Loucy (cell line): ENCODE measurements around the gene USPL1.

Source experiments
- H2AFZ ChIP-seq: fragments of 200-600 bp; sonication (generic); 2 replicates; pipeline ENCODE4 v1.6.0; 2016; ENCODE audit warnings: antibody characterized with exemption, mild to moderate bottlenecking, low read length, moderate library complexity
- H3F3A ChIP-seq: fragments of 200-600 bp; 2 replicates; pipeline ENCODE4 v1.6.0; 2016; ENCODE audit warnings: antibody characterized with exemption, low read depth, mild to moderate bottlenecking
- H3K27me3 ChIP-seq: fragments of 200-600 bp; sonication (generic); 2 replicates; pipeline ENCODE4 v1.6.1; 2014; ENCODE audit warnings: low read length, mild to moderate bottlenecking; ENCODE audit not compliant: insufficient read depth, poor library complexity, severe bottlenecking
- H3K36me3 ChIP-seq: fragments of 200-600 bp; sonication (generic); 2 replicates; pipeline ENCODE4 v1.6.1; 2016; ENCODE audit warnings: low read length; ENCODE audit not compliant: insufficient read depth
- H3K4me1 ChIP-seq: fragments of 200-600 bp; sonication (generic); 2 replicates; pipeline ENCODE4 v1.5.1; 2014; ENCODE audit warnings: low read length, mild to moderate bottlenecking; ENCODE audit not compliant: insufficient read depth, poor library complexity, severe bottlenecking
- H3K4me2 ChIP-seq: fragments of 200-600 bp; sonication (generic); 2 replicates; pipeline ENCODE4 v1.6.0; 2014; ENCODE audit warnings: antibody characterized with exemption, low read length, low read depth, mild to moderate bottlenecking; ENCODE audit not compliant: poor library complexity, severe bottlenecking
- H3K4me3 ChIP-seq: fragments of 200-600 bp; sonication (generic); 2 replicates; pipeline ENCODE4 v1.5.1; 2014; ENCODE audit warnings: low read length, mild to moderate bottlenecking, mixed read lengths; ENCODE audit not compliant: poor library complexity, severe bottlenecking
- H3K79me2 ChIP-seq: fragments of 200-600 bp; sonication (generic); 2 replicates; pipeline ENCODE4 v1.6.1; 2014; ENCODE audit warnings: low read length; ENCODE audit not compliant: insufficient read depth
- H3K9ac ChIP-seq: fragments of 200-600 bp; sonication (generic); 2 replicates; pipeline ENCODE4 v1.6.0; 2014; ENCODE audit warnings: mild to moderate bottlenecking, low read depth, low read length, moderate library complexity; ENCODE audit not compliant: poor library complexity, severe bottlenecking
- H3K9me2 ChIP-seq: fragments of 200-600 bp; sonication (generic); replicated peaks from 2 replicates; pipeline ENCODE4 v1.6.1; 2016; ENCODE audit warnings: low read depth, low read length, mixed read lengths
- H3K9me3 ChIP-seq: fragments of 200-600 bp; sonication (generic); 2 replicates; pipeline ENCODE4 v1.6.1; 2014; ENCODE audit warnings: mild to moderate bottlenecking, antibody characterized with exemption, low read length, low read depth; ENCODE audit not compliant: insufficient read depth
- H4K20me1 ChIP-seq: fragments of 200-600 bp; sonication (generic); 2 replicates; pipeline ENCODE4 v1.6.0; 2014; ENCODE audit warnings: antibody characterized with exemption, low read length, mild to moderate bottlenecking; ENCODE audit not compliant: insufficient read depth, poor library complexity, severe bottlenecking
- EZH2phosphoT487 ChIP-seq: fragments of 200-600 bp; IDR thresholded peaks from 2 replicates; pipeline ENCODE4 v1.6.1; 2018; ENCODE audit warnings: antibody characterized with exemption, mild to moderate bottlenecking, moderate library complexity, borderline replicate concordance
- TF ChIP-seq, protein P1 (sequence below): fragments of 200-600 bp; sonication (generic); conservative IDR thresholded peaks from 2 replicates; pipeline ENCODE4 v1.5.1; 2014; ENCODE audit warnings: mild to moderate bottlenecking, antibody characterized with exemption, low read length

Gene USPL1

DNA sequence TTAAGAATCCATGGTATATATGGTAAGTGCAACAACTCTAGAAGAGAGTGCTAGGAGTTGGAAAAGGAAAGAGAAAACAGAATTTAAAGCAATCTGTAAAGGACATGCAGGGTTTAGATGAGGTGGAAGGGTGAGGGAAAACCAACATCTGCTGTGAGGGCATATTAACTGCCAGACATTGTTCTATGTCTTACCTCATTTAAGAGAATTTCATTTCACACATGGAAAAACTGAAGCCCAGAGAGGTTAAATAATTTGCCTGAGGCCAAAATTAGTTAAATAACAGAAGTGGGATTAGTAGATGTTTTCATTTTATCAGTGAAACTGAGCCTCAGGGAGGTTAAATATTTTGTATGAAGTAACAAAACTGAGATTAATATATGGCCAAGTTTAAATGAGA lies 7.4 kb upstream of the USPL1 start:
- Histone ChIP-seq H3K36me3 (no peaks in the 10 kb centered on the region), H3K4me3 (no peak overlapping the region), H3K79me2 (peaks cover 13% of the 10 kb centered on the region), H3K4me1 (peaks cover 13% of the 10 kb centered on the region), H3K27me3 (no peaks in the 10 kb centered on the region), H3K9ac (no peak overlapping the region), H3K9me2 (no peaks in the 10 kb centered on the region), H3K9me3 (no peaks in the 10 kb centered on the region), H3K4me2 (no peak overlapping the region), H4K20me1 (no peaks in the 10 kb centered on the region), H2AFZ (no peak overlapping the region), H3F3A (no peaks in the 10 kb centered on the region)
- no peak for TF ChIP-seq EZH2phosphoT487
- TF ChIP-seq, protein P1, sequence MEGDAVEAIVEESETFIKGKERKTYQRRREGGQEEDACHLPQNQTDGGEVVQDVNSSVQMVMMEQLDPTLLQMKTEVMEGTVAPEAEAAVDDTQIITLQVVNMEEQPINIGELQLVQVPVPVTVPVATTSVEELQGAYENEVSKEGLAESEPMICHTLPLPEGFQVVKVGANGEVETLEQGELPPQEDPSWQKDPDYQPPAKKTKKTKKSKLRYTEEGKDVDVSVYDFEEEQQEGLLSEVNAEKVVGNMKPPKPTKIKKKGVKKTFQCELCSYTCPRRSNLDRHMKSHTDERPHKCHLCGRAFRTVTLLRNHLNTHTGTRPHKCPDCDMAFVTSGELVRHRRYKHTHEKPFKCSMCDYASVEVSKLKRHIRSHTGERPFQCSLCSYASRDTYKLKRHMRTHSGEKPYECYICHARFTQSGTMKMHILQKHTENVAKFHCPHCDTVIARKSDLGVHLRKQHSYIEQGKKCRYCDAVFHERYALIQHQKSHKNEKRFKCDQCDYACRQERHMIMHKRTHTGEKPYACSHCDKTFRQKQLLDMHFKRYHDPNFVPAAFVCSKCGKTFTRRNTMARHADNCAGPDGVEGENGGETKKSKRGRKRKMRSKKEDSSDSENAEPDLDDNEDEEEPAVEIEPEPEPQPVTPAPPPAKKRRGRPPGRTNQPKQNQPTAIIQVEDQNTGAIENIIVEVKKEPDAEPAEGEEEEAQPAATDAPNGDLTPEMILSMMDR, result no peak

DNA sequence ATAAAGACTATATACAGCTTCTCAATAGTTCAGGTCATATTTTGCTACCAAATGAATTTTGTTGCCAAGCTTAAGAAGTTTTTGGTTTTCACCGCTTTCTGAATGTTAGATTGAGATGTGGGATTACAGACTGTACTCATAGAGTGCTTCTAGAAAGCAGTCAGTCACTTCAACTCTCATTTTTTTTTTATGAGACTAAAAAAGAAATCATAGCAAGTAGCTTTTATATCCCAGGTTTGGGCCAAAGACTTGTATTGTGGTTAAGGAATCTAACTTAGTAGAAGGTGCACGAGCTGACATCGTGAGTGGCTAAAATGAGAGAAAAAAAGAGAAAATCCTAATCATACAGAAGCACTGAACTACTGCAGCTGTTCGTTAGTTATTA lies 2.2 kb upstream of the USPL1 start:
- Histone ChIP-seq H2AFZ (no peak overlapping the region), H3K9me3 (no peaks in the 10 kb centered on the region), H3K27me3 (no peaks in the 10 kb centered on the region), H3K36me3 (no peaks in the 10 kb centered on the region), H3K79me2 (peaks cover 52% of the 10 kb centered on the region), H4K20me1 (peaks cover 25% of the 10 kb centered on the region), H3K9ac (peak overlapping the region; percentile 90), H3K4me2 (peak overlapping the region; percentile 94), H3K4me3 (peak overlapping the region; percentile 78), H3K9me2 (no peaks in the 10 kb centered on the region), H3K4me1 (peaks cover 39% of the 10 kb centered on the region), H3F3A (no peaks in the 10 kb centered on the region)
- TF ChIP-seq, protein P1, result no peak
- TF ChIP-seq EZH2phosphoT487, result no peak

DNA sequence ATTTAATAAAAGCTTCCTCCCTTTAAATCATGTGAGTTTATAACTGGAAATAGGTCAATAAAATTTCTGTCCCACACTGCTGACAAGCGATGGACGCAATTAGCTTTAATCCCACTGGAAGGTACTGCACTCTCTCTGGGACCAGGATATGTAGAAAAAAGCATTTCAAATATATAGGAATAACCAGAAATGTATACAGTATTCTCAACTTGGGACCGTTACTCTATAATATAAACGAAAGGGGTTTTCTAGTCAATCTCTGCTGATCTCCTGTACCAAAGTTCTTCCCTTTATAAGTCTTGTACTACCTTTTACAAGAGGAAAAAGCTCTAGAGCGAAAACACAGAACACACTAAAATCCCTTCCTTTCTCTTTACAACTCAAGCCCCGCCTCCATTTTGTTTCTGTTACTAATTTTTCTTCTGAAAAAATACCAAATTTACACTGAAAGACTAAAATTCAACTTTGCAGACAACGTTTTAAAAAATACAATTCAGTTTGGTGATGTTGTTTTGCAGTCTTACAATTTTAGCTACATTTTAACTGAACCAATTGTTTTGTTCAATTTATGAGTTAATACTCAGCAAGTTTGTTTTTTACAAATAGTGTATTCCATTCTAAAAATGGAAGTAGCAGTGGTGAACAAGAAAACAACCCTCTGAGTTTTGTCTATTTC lies 1.7 kb upstream of the USPL1 start:
- Histone ChIP-seq H4K20me1 (peaks cover 31% of the 10 kb centered on the region), H3K4me1 (peaks cover 40% of the 10 kb centered on the region), H3K9me3 (no peaks in the 10 kb centered on the region), H3K9me2 (no peaks in the 10 kb centered on the region), H3F3A (no peaks in the 10 kb centered on the region), H3K36me3 (no peaks in the 10 kb centered on the region), H3K79me2 (peaks cover 58% of the 10 kb centered on the region), H3K4me2 (peak overlapping the region; percentile 94), H3K4me3 (peak overlapping the region; percentile 78), H2AFZ (peak overlapping the region; percentile 3; the same call in 1 of the 2 replicates), H3K9ac (peak overlapping the region; percentile 90), H3K27me3 (no peaks in the 10 kb centered on the region)
- TF ChIP-seq, protein P1, result no peak
- TF ChIP-seq EZH2phosphoT487, result no peak
